Liver (tissue), 3 donors: ENCODE results near the gene DHX9.

Source experiments
- FOXA1 ChIP-seq: IDR thresholded peaks from 2 replicates; pipeline ENCODE4 v1.6.1; 2016; ENCODE audit warnings: antibody characterized with exemption
- GABPA ChIP-seq, 2 donors: IDR thresholded peaks in 1 of 2; conservative IDR thresholded peaks in 1 of 2; 2 replicates each; pipeline ENCODE4 v1.6.1; 2016; ENCODE audit warnings: antibody characterized with exemption in 2 of 2, mild to moderate bottlenecking in 1 of 2, moderate library complexity in 1 of 2
- JUND ChIP-seq, 2 donors: IDR thresholded peaks; 2 replicates each; pipeline ENCODE4 v1.6.1; 2016; ENCODE audit warnings: antibody characterized with exemption in 2 of 2
- REST ChIP-seq: IDR thresholded peaks from 2 replicates; pipeline ENCODE4 v1.6.1; 2016; ENCODE audit warnings: antibody characterized with exemption, mild to moderate bottlenecking
- RXRA ChIP-seq, 2 donors: IDR thresholded peaks; 2 replicates each; pipeline ENCODE4 v1.6.1; 2017 to 2018; ENCODE audit warnings: antibody characterized with exemption in 2 of 2, mild to moderate bottlenecking in 1 of 2
- SP1 ChIP-seq: IDR thresholded peaks from 2 replicates; pipeline ENCODE4 v1.6.1; 2018; ENCODE audit warnings: antibody characterized with exemption, mild to moderate bottlenecking
- TAF1 ChIP-seq: conservative IDR thresholded peaks from 2 replicates; pipeline ENCODE4 v1.6.1; 2016; ENCODE audit warnings: antibody characterized with exemption, mild to moderate bottlenecking
- YY1 ChIP-seq: IDR thresholded peaks from 2 replicates; pipeline ENCODE4 v1.6.1; 2016; ENCODE audit warnings: antibody characterized with exemption, mild to moderate bottlenecking
- ZBTB33 ChIP-seq: IDR thresholded peaks from 2 replicates; pipeline ENCODE4 v1.6.1; 2016; ENCODE audit warnings: antibody characterized with exemption
- TF ChIP-seq, protein P1 (sequence below): fragments of 150-350 bp; IDR thresholded peaks from 2 replicates; pipeline ENCODE4 v1.5.1; 2017; ENCODE audit warnings: improper control_type of control experiment, low read depth, low read length; ENCODE audit not compliant: missing input control
- TF ChIP-seq, protein P2 (sequence below): IDR thresholded peaks from 2 replicates; pipeline ENCODE4 v1.6.1; 2016; ENCODE audit warnings: antibody characterized with exemption
- donor health status: healthy.
- donor health status: healthy.

DNA sequence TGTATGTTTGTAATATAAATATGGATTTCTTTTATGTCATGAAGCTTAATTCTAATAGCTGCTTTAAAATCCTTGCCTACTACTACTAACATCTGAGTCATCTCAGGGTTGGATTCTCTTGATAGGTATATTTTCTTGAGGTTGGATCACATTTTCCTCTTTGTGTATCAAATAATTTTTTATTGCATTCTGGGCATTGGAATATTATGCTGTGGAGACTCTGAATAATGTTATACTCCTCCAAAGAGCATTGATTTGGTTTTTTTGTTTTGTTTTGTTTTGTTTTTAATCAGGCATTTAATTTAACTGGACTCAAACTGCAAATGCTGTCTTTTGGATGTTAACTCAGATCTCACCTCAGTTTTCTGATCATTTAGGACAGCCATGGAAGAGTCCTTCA is 8.0 kb downstream of the DHX9 start:
- TF ChIP-seq JUND (IDR thresholded peaks at IDR 0.05) (no peak), YY1 (no peak), SP1 (no peak), TAF1 (no peak), RXRA (IDR thresholded peaks at IDR 0.05) (no peak), REST (no peak), ZBTB33 (no peak), GABPA (IDR thresholded peaks at IDR 0.05 in 1 of 2, conservative IDR thresholded peaks at IDR 0.05 in 1 of 2) (no peak), FOXA1 (no peak)
- TF ChIP-seq, protein P1, sequence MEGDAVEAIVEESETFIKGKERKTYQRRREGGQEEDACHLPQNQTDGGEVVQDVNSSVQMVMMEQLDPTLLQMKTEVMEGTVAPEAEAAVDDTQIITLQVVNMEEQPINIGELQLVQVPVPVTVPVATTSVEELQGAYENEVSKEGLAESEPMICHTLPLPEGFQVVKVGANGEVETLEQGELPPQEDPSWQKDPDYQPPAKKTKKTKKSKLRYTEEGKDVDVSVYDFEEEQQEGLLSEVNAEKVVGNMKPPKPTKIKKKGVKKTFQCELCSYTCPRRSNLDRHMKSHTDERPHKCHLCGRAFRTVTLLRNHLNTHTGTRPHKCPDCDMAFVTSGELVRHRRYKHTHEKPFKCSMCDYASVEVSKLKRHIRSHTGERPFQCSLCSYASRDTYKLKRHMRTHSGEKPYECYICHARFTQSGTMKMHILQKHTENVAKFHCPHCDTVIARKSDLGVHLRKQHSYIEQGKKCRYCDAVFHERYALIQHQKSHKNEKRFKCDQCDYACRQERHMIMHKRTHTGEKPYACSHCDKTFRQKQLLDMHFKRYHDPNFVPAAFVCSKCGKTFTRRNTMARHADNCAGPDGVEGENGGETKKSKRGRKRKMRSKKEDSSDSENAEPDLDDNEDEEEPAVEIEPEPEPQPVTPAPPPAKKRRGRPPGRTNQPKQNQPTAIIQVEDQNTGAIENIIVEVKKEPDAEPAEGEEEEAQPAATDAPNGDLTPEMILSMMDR, result no peak
- TF ChIP-seq, protein P2, sequence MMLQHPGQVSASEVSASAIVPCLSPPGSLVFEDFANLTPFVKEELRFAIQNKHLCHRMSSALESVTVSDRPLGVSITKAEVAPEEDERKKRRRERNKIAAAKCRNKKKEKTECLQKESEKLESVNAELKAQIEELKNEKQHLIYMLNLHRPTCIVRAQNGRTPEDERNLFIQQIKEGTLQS, result no peak
